Measurements from ENCODE around the gene UBE2QL1.

The UBE2QL1 gene

GRCh38 chr5:6480133-6481051 lies 31.7 kb downstream of the UBE2QL1 start:
- DNase-seq: no peak

GRCh38 chr5:6482735-6483134 lies 34.1 kb downstream of the UBE2QL1 start:
- DNase-seq: no peak

GRCh38 chr5:6483880-6484382 lies 35.3 kb downstream of the UBE2QL1 start:
- no peak for DNase-seq

GRCh38 chr5:6484446-6484845 lies 35.8 kb downstream of the UBE2QL1 start:
- DNase-seq: no peak

- no peak for DNase-seq
Measured at GRCh38 chr5:6484899-6485298, 36.2 kb downstream of the UBE2QL1 start.

GRCh38 chr5:6485441-6485840 lies 36.8 kb downstream of the UBE2QL1 start:
- no peak for DNase-seq

GRCh38 chr5:6486074-6486473 lies 37.4 kb downstream of the UBE2QL1 start:
- DNase-seq: no peak

GRCh38 chr5:6487081-6487480 lies 38.4 kb downstream of the UBE2QL1 start:
- DNase-seq: no peak

GRCh38 chr5:6488021-6488420 lies 39.4 kb downstream of the UBE2QL1 start:
- no peak for DNase-seq

- no peak for DNase-seq
Measured at GRCh38 chr5:6489643-6490185, 41.1 kb downstream of the UBE2QL1 start.

GRCh38 chr5:6490246-6490645 lies 41.6 kb downstream of the UBE2QL1 start:
- no peak for DNase-seq

GRCh38 chr5:6490693-6491092 lies 42.0 kb downstream of the UBE2QL1 start:
- no peak for DNase-seq

GRCh38 chr5:6491196-6491918 lies 42.7 kb downstream of the UBE2QL1 start:
- no peak for DNase-seq

GRCh38 chr5:6491919-6492290 lies 43.2 kb downstream of the UBE2QL1 start:
- no peak for DNase-seq

- no peak for DNase-seq
Measured at GRCh38 chr5:6492934-6493333, 44.3 kb downstream of the UBE2QL1 start.

- no peak for DNase-seq
Measured at GRCh38 chr5:6493681-6494454, 45.2 kb downstream of the UBE2QL1 start.

GRCh38 chr5:6494939-6495338 lies 46.3 kb downstream of the UBE2QL1 start:
- DNase-seq: no peak

GRCh38 chr5:6495433-6496206 lies 47.0 kb downstream of the UBE2QL1 start:
- DNase-seq: no peak

GRCh38 chr5:6496207-6496584 lies 47.5 kb downstream of the UBE2QL1 start:
- DNase-seq: no peak

- DNase-seq: no peak
Measured at GRCh38 chr5:6496636-6497035, 48.0 kb downstream of the UBE2QL1 start.

- no peak for DNase-seq
Measured at GRCh38 chr5:6497262-6497661, 48.6 kb downstream of the UBE2QL1 start.

- no peak for DNase-seq
Measured at GRCh38 chr5:6498968-6499367, 50.3 kb downstream of the UBE2QL1 start.

All from central memory CD4-positive, alpha-beta T cell (primary cell).